GM18511 (cell line): ENCODE results near the gene SUN5.

Experiments
- ATAC-seq: cut with Tn5 transposase; IDR thresholded peaks from one replicate; pipeline ENCODE4 v1.9.1; 2021; ENCODE audit warnings: mild to moderate bottlenecking, moderate library complexity; ENCODE audit not compliant: unreplicated experiment

Gene SUN5

DNA sequence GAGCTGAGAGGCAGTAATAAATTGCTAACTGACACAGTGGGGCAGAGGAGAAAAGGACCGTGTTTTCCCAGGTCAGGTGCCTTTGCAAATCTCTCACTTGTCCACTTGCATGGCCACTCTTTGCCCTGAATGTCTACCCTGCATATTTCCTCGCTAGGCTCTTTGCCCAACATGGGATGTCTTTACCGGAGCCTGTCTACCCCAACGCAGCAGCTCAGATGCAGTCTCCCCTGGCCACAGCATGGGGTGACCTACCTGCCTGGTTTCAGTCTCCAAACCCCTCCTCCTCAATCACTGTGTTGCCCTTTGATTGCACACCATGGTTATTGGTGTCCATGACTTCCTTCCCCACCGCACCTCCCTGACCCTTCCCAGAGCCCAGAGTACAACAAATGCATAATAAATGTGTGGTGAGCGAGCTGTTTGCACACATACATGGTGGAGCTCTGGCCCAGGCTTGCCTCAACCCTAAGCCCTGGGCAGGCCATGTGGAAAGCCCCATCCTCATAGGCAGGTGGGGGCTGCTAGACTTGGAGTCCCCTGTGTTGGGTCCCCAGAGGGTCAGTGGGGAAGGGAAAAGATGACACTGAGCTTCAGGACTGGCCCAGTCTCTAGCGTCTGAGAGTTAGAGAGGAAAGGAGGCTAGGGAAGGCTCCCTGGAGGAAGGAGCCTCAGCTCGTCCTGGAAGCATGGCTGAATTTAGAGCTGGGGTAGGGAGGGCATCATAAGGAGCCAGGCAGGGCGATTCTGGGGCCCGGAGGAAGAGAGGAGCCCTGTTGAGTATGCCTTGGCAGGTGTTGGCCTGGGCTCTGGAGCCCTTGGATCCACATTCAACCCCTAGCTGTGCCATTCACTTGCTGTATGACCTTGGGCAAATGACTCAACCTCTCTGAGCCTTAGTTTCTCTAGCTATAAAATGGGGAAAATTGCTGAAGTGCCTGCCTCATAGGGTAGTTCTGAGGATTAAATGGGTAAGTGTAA is 22.8 kb upstream of the SUN5 start:
- ATAC-seq: no peak

DNA sequence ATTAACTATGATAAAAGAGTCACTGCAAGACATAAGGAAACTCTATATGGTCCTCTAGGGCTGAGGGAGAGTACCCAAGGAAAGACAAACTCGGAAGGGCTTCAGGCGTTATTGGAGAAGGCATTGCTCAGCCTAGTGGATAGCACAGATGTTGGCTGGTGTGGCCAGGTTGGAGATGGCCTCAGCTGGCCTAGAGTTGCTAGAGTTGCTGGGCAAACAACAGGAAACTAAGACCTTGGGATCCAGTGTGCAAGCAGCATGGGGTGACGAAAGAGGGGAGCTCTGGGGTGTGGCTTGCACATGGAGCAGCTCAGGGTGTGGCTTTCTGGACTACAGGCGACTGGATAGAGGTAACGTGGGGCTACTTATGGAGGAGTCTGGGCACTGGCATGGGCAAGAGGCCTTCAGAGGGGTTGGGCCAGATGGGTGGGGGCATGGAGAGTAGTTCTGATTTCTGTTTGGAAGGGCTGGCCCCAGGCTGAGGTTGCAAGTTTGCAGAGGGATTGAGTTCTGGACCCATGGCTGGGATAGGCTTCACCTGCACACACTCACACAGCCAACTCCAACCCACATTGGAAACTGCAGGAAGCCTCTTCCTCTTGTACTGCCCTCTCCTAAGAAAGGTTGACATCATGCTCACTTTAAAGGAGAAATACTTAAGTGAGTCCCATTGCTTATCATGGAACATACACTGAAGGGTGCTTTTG is 22.0 kb upstream of the SUN5 start:
- no peak for ATAC-seq

DNA sequence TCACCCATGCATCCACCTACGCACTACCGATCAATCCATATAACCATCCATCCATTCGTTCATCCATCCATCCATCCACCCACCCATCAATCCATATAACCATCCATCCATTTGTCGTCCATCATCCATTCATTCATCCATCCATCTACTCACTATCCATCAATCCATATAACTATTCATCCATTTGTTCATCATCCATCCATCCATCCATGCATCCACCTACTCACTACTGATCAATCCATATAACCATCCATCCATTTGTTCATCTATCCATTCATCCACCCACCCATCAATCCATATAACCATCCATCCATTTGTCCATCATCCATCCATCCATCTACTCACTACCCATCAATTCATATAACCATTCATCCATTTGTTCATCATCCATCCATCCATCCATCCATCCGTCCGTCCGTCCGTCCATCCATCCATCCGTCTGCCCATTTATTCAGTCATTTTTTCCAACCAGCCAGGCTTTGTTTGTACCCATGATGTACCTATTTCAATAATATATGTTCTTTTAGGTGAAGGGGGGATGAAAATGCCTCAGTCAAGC is 21.2 kb upstream of the SUN5 start:
- ATAC-seq: no peak

DNA sequence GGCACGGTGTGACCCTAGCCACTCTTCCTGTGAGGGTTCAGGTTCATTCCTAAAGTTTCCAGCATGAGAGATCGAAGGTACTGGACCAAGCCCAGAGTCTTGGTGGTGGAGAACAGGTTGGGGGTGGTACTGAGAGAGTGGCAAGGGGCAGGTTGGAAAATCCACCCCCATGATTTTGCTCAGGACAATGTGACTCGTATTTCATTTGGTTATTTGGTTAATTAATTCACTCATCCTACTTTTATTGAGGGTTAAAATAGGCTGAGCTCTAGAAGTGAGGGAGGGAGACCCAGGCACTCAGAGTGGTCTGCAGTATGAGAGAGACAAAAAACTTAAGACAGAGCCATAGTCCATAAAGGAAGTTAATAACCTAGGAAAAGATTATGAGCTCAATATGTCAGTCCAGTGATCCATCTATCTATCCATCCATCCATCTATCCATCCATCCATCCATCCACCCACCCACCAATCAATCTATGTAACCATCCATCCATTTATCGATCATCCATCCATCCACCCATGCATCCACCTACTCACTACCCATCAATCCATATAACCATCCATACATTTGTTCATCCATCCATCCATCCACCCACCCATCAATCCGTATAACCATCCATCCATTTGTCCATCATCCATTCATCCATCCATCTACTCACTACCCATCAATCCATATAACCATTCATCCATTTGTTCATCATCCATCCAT is 20.5 kb upstream of the SUN5 start:
- no peak for ATAC-seq

DNA sequence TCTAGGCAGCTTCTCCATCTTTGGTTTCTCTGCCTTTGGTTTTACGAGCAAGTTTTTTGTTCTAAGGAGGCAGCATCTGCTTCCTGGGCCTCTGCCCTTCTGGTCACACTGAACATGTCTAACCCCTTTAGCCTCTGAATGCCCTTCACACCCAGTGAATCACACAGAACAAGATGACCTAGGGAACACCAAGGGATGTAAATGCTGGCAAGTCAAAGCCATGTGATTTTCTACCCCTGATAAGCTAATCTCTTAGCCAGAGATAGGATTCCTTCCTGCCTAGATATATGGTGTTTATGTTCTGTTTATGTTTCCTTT is 20.0 kb upstream of the SUN5 start:
- no peak for ATAC-seq

DNA sequence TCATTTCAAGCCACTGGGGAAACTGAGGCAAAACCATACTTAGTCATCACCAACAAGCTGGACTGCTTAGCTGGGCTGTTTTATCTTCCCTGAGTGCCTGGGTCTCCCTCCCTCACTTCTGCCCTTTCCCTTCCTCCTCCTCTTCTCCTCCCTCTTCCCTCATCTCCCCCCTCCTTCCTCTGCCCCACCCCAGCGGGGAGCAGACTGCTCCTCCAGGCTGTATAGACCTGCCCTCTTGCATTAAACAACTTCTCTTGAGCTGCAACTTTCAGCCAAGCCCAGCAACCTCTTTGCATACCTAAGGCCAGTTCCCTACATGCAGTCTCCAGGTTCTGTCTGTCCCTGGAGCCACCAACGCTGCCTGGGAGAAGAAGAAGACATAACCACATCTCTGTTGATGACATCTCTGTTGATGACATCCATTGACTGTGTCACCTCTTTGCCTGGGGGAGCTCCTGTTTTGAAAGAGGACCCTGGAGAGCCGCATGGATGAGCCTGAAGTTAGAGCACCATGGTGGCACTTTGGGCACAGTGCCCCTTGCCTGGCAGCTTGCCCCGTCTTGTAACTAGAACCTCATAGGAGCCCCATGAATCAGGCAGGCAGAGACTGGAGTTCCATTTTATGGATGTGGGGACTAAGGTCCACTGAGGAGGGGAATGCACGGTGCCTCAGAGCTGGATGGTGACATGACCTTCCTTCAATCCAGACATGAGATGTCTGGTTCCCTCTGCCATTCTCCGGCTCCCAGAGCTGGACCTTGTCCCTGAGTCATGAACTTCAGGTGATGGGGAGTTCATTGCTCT is 19.4 kb upstream of the SUN5 start:
- ATAC-seq: no peak

DNA sequence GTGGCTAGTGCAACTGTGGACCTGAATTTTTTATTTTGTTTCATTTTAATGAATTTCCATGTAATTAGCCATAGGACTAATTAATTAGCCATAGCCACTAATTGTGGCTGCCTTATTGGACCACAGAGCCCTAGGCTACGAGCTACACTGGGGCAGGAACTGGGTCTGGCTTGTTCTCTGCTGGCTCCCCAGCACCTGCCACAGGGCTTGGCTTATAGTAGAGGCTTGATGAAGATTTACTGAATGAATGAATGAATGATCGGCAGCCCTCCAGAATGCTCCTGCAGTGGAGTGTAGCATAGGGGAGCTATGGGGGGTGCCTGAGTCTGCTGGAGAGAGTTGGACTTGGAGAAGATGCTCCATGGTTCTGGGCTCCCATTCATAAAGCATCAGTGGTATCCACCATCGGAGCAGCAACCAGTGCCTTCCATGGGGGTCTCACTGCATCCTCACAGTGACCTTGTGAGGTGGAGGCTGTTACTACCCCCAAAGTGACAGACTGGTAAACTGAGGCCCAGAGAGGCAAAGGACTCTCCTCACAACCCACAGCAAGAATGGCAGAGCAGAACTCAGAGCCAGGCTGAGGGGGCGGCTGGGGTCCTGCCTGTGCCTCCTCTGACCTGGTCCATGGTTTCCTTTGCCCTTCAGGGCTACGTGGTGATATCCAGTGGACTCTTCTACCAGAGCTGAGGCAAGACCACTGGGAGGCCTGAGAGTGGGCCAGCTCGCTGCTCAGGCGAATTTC is 18.6 kb upstream of the SUN5 start:
- ATAC-seq: no peak

DNA sequence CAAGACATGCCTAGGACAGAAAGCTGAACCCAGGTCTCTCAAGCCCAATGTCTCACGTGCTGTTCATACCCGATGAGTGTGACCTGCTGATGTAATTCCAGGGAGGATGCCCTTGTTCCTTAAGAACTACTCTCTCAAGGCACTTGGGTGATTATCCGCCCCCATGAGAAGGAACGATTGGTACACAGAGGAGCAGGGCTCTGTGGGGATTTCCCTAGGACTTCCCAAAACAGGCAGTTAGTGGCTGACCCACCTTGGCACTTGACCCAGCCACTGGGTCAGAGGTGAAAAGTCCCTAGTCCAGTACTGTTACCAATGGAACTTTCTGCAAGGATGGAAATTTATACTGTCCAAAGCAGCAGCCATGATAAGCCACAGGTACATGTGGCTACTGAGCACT is 18.1 kb upstream of the SUN5 start:
- ATAC-seq: no peak

DNA sequence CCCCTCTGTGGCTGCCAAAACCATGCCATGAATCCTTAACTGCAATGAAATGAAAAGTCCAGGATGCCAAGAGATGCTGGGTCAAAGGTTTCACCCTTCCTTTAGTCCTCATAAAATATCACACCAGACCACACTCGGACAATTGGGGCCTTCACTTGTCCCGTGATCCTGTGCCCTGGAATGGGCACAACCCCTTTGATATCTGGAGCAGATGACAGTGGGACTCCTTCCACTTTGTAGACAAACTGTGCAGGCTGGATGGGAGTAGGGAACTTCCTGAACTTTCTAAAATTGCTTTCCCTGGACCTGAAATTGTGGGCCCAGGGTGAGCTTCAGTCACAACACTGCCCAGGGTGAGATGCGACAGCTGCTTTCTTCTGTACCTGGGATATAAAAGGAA is 17.6 kb upstream of the SUN5 start:
- no peak for ATAC-seq

DNA sequence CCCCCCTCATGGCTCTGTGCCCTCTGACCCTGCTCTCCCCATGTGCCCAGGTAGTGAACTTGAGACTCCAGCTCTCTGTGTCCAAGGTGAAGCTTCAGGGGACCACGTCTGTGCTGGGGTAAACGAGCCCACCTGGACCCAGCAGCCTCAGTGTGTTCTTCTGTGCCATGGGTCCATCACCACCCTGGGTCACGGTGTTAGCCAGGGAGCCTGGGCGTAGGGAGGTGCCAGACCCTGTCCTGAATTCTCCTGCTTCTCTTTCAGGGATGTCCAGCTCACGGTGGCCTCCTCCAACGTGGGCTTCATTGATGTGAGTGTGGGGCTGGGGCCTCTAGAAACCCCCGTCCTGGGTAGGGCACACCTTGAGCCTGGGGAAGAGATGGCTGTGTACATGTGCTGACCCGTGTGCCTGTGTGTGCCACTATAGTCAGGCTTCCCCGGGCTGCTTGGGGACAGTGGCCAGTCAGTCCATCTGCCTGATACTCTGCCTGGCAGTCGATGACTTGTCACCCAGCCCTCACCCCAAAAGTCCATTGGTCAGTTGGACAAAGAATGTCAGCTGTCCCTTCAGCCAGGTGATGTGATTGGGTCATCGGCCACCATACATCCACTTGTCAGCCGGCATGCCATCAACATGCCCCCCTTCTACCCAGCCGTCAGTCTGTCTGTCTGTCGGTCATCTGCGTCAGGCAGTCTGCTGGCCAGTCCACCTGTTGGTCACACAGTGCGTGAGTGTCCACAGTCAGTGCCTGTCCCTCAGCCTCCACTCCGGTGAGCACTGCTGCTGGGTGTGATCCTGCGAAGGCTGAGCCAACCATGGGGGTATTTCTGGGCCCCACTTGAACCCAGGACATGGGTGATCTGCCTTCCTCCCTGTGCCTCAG is 16.3 kb upstream of the SUN5 start:
- ATAC-seq: no peak

DNA sequence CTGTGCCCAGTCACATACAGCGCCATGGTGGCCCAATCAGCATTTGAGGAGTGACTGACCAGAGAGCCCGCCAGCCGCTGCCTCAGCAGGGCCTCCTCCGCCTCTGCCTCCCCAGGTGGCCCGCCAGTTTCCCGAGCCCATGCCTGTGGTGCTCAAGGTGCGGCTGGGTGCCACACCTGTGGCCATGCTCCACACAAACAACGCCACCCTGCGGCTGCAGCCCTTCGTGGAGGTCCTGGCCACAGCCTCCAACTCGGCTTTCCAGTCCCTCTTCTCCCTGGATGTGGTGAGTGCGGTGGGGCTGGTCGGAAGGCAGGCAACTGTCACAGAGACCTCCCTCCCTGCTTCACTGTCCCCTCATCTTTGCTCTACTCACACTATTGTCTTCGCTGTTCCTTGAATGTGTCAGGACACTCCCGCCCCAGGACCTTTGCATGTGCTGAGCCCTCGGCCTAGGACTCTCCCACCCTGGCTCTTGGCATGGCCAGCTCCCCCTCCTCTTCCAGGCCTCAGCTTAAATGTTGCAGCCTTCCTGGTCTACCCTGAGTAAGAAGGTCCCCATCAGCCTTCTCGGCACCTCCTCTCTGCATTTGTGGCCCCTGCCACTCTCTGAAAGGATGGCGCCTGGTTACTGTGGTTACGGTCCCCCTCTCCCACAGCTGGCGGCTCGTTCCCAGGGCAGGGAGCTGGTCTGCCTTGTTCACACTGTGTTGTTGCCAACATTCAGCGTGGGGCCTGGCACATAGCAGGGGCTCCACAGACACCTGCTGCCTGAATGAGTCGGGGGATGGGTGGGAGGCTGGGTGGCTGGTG is 15.4 kb upstream of the SUN5 start:
- ATAC-seq: no peak

DNA sequence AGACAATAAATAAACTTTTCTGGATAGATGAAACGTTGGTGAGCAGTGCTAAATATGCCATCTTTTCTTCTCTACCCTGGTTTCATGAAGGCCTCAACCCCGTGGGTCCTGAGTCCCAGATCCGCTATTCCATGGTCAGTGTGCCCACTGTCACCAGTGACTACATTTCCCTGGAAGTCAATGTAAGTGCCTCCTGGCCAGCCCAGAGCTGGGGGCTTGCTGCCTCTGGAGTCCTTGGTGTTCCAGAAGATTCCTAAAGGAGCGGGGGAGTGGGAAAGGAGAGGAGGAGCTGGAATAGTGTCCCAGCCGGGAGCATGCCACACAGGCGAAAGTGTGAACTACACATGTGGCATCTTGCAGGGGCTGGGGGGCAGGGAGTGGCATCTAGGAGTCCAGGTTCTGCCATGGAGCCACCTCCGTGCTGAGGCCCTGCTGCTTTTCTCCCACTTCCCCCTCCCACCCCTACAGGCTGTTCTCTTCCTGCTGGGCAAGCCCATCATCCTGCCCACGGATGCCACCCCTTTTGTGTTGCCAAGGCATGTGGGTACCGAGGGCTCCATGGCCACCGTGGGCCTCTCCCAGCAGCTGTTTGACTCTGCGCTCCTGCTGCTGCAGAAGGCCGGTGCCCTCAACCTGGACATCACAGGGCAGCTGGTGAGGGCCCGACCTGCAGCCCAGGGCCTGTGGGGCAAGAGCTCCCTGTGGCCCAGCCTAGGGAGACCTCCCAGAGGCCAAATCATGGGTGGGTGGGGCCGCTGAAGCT is 14.1 kb upstream of the SUN5 start:
- ATAC-seq: no peak

DNA sequence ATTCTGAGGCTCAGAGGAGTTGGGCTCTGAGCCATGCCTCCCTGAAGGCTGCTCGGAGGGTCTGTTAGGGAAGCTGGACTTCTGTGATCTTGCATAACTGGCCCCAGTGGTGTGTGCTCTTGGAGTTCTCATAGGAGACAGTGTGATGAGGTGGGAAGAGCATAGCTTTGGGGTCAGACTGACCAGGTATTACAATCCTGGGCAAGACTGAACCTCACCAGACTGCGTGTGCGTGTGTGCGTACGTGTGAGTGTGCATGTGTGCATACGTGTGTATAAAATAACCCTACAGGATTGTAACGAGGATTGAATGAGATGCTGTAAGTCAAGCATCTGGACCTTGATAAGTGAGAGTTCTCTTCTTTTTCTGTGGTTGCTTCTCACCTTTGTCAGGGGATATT is 13.3 kb upstream of the SUN5 start:
- no peak for ATAC-seq

DNA sequence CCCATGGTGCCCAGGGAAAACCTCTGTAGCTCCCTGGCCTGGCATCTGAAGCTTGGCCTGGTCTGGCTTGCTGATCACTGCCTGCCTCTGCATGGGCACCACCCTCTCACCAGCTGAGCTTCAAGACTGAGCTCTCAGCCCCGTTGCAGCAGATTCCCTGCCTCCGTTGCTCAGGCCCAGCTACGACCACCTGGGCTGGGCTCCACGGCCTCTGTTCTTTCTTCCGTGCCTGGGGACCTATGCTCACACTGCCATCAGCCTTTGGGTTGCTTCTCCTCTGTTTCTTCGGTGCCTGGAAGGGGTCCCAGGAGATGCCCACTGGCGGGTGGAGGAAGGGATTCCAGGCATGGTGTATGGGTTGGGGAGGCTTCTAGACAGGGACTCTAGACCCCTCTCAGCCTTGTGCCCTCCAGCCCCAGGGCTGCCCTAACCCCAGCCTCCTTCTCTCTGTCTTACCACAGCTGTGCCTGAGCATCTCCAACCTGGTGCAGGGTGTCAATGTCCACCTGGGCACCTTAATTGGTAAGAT is 12.4 kb upstream of the SUN5 start:
- no peak for ATAC-seq

DNA sequence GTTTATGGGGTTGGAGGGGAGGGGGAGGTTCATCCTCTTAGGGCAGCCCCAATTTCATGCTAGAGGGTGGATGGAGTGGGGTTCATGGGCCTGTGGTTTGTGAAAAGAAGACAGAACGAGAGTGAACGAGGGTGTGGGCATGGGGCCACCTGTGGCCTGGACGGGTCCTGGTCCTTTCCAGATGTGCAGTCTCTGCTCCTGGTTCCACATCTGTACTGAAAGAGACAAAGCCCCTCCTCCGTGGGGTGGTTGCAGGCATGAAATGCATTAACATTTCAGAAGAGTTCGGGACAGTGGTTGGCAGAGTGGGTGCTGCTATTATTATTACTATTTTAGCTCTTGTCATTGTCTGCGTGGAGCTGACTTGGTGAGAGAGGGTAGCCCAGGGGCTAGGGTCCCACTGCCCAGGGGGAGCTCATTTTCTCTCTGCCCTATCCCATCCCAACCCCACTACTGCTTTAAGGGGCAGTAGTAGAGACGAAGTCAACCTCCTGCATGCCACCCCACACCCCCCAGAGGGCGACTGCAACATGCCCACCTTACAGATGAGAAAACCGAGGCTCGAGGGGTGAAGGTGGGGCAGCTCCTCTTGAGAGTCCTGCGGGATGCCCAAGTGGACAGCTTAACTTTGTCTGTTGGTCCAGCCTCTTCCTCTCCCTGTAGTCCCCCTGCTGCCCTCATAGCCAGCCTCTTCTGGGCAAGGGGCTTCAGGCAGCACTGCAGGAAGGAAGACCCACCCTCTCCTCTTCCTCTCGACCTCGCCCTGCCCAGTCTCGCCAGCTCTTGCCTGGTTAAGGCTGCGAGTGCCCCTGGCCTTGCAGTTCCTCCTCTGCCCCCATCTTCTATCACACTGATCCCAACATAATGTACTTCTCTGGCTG is 11.7 kb upstream of the SUN5 start:
- ATAC-seq: no peak

DNA sequence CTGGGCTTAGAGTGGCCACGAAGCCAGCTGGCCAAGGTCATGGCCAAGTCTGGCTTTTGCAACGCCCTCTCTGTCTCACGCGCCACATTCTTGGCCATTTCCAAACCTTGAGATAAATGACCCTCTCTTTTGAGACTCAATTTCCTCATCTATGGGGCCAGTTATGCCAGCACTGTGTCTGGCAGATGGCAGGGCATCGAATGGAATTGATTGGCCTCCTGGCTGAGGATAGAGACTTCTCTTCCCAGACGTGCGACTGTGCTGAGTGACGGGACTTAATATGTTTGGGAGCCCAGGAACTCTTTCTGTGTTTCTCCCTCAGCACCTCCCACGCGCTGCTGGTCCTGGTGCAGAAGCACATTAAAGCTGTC is 10.9 kb upstream of the SUN5 start:
- ATAC-seq: no peak
